ENCODE measurements around the gene EHD1.
"Not testable (repeated sequence)": the region's sequence is repeated elsewhere in the genome, so short reads cannot be mapped to it uniquely, and the experiment has no call there.

EHD1 gene

GRCh38 chr11:64855596-64856304, 22.7 kb downstream of the EHD1 start:
- DNase-seq = no peak

- DNase-seq = no peak
These were observed 23.6 kb downstream of the EHD1 start for GRCh38 chr11:64854534-64855502.

- no peak for DNase-seq
These were observed 24.3 kb downstream of the EHD1 start for GRCh38 chr11:64854157-64854533.

GRCh38 chr11:64853709-64854108, 24.7 kb downstream of the EHD1 start:
- DNase-seq = no peak

- no peak for DNase-seq
These were observed 25.5 kb downstream of the EHD1 start for GRCh38 chr11:64852804-64853509.

GRCh38 chr11:64851831-64852351, 26.5 kb downstream of the EHD1 start:
- no peak for DNase-seq

GRCh38 chr11:64850979-64851567, 27.3 kb downstream of the EHD1 start:
- DNase-seq = no peak

- DNase-seq = no peak
These were observed 28.6 kb downstream of the EHD1 start for GRCh38 chr11:64849598-64850356.

GRCh38 chr11:64848826-64849597, 29.4 kb downstream of the EHD1 start:
- DNase-seq = peak; percentile 49

- no peak for DNase-seq
These were observed 30.1 kb downstream of the EHD1 start for GRCh38 chr11:64848214-64848825.

- DNase-seq = peak; percentile 85
These were observed 31.3 kb downstream of the EHD1 start for GRCh38 chr11:64846998-64847666.

GRCh38 chr11:64845776-64846129, 32.7 kb downstream of the EHD1 start:
- not testable (repeated sequence) for DNase-seq

GRCh38 chr11:64845129-64845775, 33.2 kb downstream of the EHD1 start:
- DNase-seq = no peak

GRCh38 chr11:64844330-64845128, 33.9 kb downstream of the EHD1 start, which contains the start of gene CDC42BPG:
CDC42BPG (minus strand) TSS chr11:64844653; CDS start chr11:64844569, 84 bp downstream.
- DNase-seq = peak; percentile 69

GRCh38 chr11:64843686-64844329, 34.6 kb downstream of the EHD1 start:
- no peak for DNase-seq

GRCh38 chr11:64842851-64843685, 35.4 kb downstream of the EHD1 start:
- peak; percentile 37 for DNase-seq

- DNase-seq = no peak
These were observed 36.1 kb downstream of the EHD1 start for GRCh38 chr11:64842366-64842759.

Data from DMS153 (cell line).